SK-N-MC (cell line): ENCODE results near the gene LRRC55.

ENCODE experiments used
- EZH2 ChIP-seq: fragments of 200-600 bp; sonication (generic); IDR thresholded peaks from one replicate; pipeline ENCODE4 v1.6.1; 2017; ENCODE audit warnings: antibody characterized with exemption
- FOXP2 ChIP-seq: optimal IDR thresholded peaks from 2 replicates; pipeline ENCODE3; 2011; ENCODE audit warnings: mild to moderate bottlenecking, moderate library complexity; ENCODE audit not compliant: insufficient read depth; ENCODE audit errors: extremely low read length, control extremely low read depth
- POLR2AphosphoS5 ChIP-seq: IDR thresholded peaks from 2 replicates; pipeline ENCODE4 v1.6.1; 2012; ENCODE audit warnings: mild to moderate bottlenecking, low read depth, low read length, borderline replicate concordance

GRCh38 chr11:57240007-57240406, 58.3 kb downstream of the LRRC55 start:
- TF ChIP-seq EZH2 (no peak), POLR2AphosphoS5 (no peak), FOXP2 (no peak)
